Measurements from ENCODE around the gene CYP2A6.

DNA sequence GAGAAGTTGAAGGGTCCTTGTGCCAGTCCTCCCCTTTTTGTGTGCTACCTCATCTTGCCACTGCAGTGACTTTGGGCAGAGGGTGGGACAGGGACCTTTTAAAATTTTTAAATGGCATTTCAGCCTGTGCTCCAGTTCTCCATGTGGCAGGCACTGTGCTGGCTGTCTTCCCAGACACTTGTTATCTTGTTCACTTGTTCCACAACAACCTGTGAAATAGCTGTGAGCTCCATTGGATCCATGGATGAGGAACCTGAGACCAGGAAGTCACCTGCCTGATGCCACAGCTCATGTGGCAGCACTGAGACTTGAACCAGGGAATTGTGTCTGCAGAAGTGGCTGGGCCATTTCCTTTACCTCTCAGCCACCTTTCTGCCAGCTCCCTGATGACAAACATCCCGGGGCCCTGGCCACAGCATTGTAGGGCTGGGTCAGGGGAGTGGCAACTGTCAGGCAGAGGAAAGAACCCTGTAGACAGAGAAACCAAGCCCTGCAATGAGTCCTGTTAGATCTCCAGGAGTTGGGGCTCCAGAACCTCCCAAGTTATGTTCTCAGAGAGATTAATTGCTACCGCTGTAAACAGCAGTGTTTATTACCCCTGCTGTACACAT lies 44.9 kb downstream of the CYP2A6 start:
- TF ChIP-seq, protein P1, sequence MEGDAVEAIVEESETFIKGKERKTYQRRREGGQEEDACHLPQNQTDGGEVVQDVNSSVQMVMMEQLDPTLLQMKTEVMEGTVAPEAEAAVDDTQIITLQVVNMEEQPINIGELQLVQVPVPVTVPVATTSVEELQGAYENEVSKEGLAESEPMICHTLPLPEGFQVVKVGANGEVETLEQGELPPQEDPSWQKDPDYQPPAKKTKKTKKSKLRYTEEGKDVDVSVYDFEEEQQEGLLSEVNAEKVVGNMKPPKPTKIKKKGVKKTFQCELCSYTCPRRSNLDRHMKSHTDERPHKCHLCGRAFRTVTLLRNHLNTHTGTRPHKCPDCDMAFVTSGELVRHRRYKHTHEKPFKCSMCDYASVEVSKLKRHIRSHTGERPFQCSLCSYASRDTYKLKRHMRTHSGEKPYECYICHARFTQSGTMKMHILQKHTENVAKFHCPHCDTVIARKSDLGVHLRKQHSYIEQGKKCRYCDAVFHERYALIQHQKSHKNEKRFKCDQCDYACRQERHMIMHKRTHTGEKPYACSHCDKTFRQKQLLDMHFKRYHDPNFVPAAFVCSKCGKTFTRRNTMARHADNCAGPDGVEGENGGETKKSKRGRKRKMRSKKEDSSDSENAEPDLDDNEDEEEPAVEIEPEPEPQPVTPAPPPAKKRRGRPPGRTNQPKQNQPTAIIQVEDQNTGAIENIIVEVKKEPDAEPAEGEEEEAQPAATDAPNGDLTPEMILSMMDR (IDR thresholded peaks at IDR 0.05) = no peak
- TF ChIP-seq POLR2A (IDR thresholded peaks at IDR 0.05) (no peak), POLR2AphosphoS5 (IDR thresholded peaks at IDR 0.05) (no peak), EP300 (IDR thresholded peaks at IDR 0.05) (no peak)

Measured in sigmoid colon (tissue), 4 donors.